Activated T-cell treated with anti-CD3 and anti-CD28 coated beads, Interleukin-2, amount 50 U/mL, for 48 hours (primary cell): Measurements from ENCODE around the gene IRF4.

ENCODE experiments used
- DNase-seq, 2 experiments: peaks; one replicate each; pipeline ENCODE4 v3.0.0-alpha.2; 2020

IRF4 gene

GRCh38 chr6:444653-445275 is 53.2 kb downstream of the IRF4 start:
- peak; percentile 62 to 63 for DNase-seq

- peak in 1 of 2 experiments; percentile 37 for DNase-seq
Measured at GRCh38 chr6:445571-446417, 54.2 kb downstream of the IRF4 start.

GRCh38 chr6:446418-447366 is 55.1 kb downstream of the IRF4 start:
- peak; percentile 92 to 96 for DNase-seq

- DNase-seq: peak; percentile 76
Measured at GRCh38 chr6:447381-448165, 56.0 kb downstream of the IRF4 start.

- peak; percentile 28 to 29 for DNase-seq
Measured at GRCh38 chr6:448296-449056, 56.9 kb downstream of the IRF4 start.

- peak in 1 of 2 experiments; percentile 19 for DNase-seq
Measured at GRCh38 chr6:449057-449430, 57.5 kb downstream of the IRF4 start.

GRCh38 chr6:449486-450419 is 58.2 kb downstream of the IRF4 start:
- DNase-seq: peak; percentile 17 to 21

GRCh38 chr6:451336-451735 is 59.8 kb downstream of the IRF4 start:
- peak in 1 of 2 experiments; percentile 10 for DNase-seq

GRCh38 chr6:451847-452246 is 60.3 kb downstream of the IRF4 start:
- peak in 1 of 2 experiments; percentile 13 for DNase-seq

- peak in 1 of 2 experiments; percentile 13 for DNase-seq
Measured at GRCh38 chr6:452301-453067, 60.9 kb downstream of the IRF4 start.

- peak in 1 of 2 experiments; percentile 9 for DNase-seq
Measured at GRCh38 chr6:453152-453551, 61.6 kb downstream of the IRF4 start.

GRCh38 chr6:454148-454991 is 62.8 kb downstream of the IRF4 start:
- no peak for DNase-seq

- peak; percentile 66 to 70 for DNase-seq
Measured at GRCh38 chr6:455006-455585, 63.5 kb downstream of the IRF4 start.

- DNase-seq: peak; percentile 7 to 16
Measured at GRCh38 chr6:455835-456234, 64.3 kb downstream of the IRF4 start.

GRCh38 chr6:456358-456867 is 64.9 kb downstream of the IRF4 start:
- DNase-seq: peak in 1 of 2 experiments; percentile 12

GRCh38 chr6:456887-457286 is 65.3 kb downstream of the IRF4 start:
- DNase-seq: no peak
